Thyroid gland (tissue), 4 donors: Measurements from ENCODE around the gene SLC35F6. TPM values are rescaled to one million over a fixed set of nuclear protein-coding genes. Genes with fewer than 3 reads are reported as not detected.

Experiments used
- DNase-seq, 2 donors: peaks; one replicate each; pipeline ENCODE4 v3.0.0-alpha.2; 2019
- H3K27ac ChIP-seq, 3 donors: fragments of 200-600 bp; sonication (generic); 1 replicate in 2 of 3; 2 replicates in 1 of 3; pipeline ENCODE4 v1.5.1; 2016 to 2019; ENCODE audit warnings: mild to moderate bottlenecking in 1 of 3, moderate library complexity in 1 of 3
- H3K27me3 ChIP-seq: fragments of 200-600 bp; sonication (generic); one replicate; pipeline ENCODE4 v1.5.1; 2019
- H3K36me3 ChIP-seq, 2 donors: fragments of 200-600 bp; sonication (generic); one replicate each; pipeline ENCODE4 v1.5.1; 2016 to 2019
- H3K4me1 ChIP-seq, 2 donors: fragments of 200-600 bp; sonication (generic); one replicate each; pipeline ENCODE4 v1.5.1; 2017 to 2019
- H3K4me3 ChIP-seq, 3 donors: fragments of 200-600 bp; sonication (generic); replicated peaks in 1 of 3; 1 replicate in 2 of 3; 2 replicates in 1 of 3; pipeline ENCODE4 v1.5.1; 2016; ENCODE audit warnings: mild to moderate bottlenecking in 1 of 3
- H3K9me3 ChIP-seq: fragments of 200-600 bp; sonication (generic); one replicate; pipeline ENCODE4 v1.5.1; 2017
- CTCF ChIP-seq, 6 experiments: fragments of 200-600 bp in 3 of 6; fragments of 450-650 bp in 3 of 6; sonication (generic) in 3 of 6; IDR thresholded peaks; one replicate each; pipeline ENCODE4 v1.5.1; 2016 to 2019; ENCODE audit warnings: antibody characterized with exemption in 6 of 6, mild to moderate bottlenecking in 2 of 6, inconsistent platforms in 1 of 6, moderate library complexity in 1 of 6
- POLR2A ChIP-seq, 2 donors: fragments of 450-650 bp; IDR thresholded peaks; one replicate each; pipeline ENCODE4 v1.6.1; 2017; ENCODE audit warnings: antibody characterized with exemption in 2 of 2, mild to moderate bottlenecking in 2 of 2, moderate library complexity in 1 of 2
- WGBS, 2 donors: methylation state at CpG; one replicate each; pipeline ENCODE4 v1.1.5; 2017; 5-methylcytosine and 5-hydroxymethylcytosine counted together
- intact Hi-C: fragments of 100-400 bp; cut with DNase I; formaldehyde crosslinking; loops from one replicate; pipeline ENCODE4 v1.15.1; 2023
- total RNA-seq, 4 donors: library from RNA; depleted of rRNA; stranded (reverse); fragments of >200 nt; gene quantifications; one replicate each; pipeline ENCODE4 v1.2.3, GENCODE V29; 2016

SLC35F6 gene
- total RNA-seq, 4 donors from 2014 or later: 73.1 to 91.2 (median 80.7) TPM

GRCh38 chr2:26722911-26723310 is 41.2 kb upstream of the SLC35F6 start:
- TF ChIP-seq CTCF (IDR thresholded peaks at IDR 0.05): no peak
- no peak for TF ChIP-seq POLR2A (IDR thresholded peaks at IDR 0.05)
- no peaks in the 10 kb centered on the region for H3K9me3 ChIP-seq
- H3K4me3 ChIP-seq: no peak overlapping the region
- intact Hi-C loops: no loop called here
- H3K27ac ChIP-seq: peak overlapping the region; percentile 89 to 96 (median 90)
- 100% methylated on average over 1 of the region's 1 CpG for WGBS, 2 donors
- H3K27me3 ChIP-seq: no peaks in the 10 kb centered on the region
- H3K4me1 ChIP-seq: peaks cover 47 to 63% of the 10 kb centered on the region in 2 donors
- H3K36me3 ChIP-seq: no peaks in the 10 kb centered on the region
- no peak for DNase-seq

GRCh38 chr2:26723475-26723874 is 40.6 kb upstream of the SLC35F6 start:
- TF ChIP-seq CTCF (IDR thresholded peaks at IDR 0.05): no peak
- no peak for TF ChIP-seq POLR2A (IDR thresholded peaks at IDR 0.05)
- Histone ChIP-seq H3K27me3 (no peaks in the 10 kb centered on the region), H3K36me3 (no peaks in the 10 kb centered on the region), H3K4me3 (no peak overlapping the region), H3K4me1 (peaks cover 47 to 63% of the 10 kb centered on the region in 2 donors), H3K27ac (peak overlapping the region; percentile 89 to 96 (median 90)), H3K9me3 (no peaks in the 10 kb centered on the region)
- intact Hi-C loops: no loop called here
- no peak for DNase-seq
- WGBS, 2 donors: 81 to 90% methylated on average over 3 of the region's 3 CpGs

GRCh38 chr2:26723991-26724750 is 39.9 kb upstream of the SLC35F6 start:
- Histone ChIP-seq H3K4me1 (peaks cover 47 to 63% of the 10 kb centered on the region in 2 donors), H3K27ac (peak overlapping the region; percentile 89 to 96 (median 90)), H3K36me3 (no peaks in the 10 kb centered on the region), H3K9me3 (no peaks in the 10 kb centered on the region), H3K4me3 (no peak overlapping the region), H3K27me3 (no peaks in the 10 kb centered on the region)
- DNase-seq: peak; percentile 85 to 90
- intact Hi-C loops: no loop called here
- TF ChIP-seq CTCF (IDR thresholded peaks at IDR 0.05) (no peak), POLR2A (IDR thresholded peaks at IDR 0.05) (peak in 1 of 2 donors; percentile 74)
- WGBS, 2 donors: 27 to 29% methylated on average over 10 to 14 of the region's 14 CpGs

GRCh38 chr2:26724784-26725520 is 39.1 kb upstream of the SLC35F6 start:
- Histone ChIP-seq H3K36me3 (no peaks in the 10 kb centered on the region), H3K27ac (peak overlapping the region; percentile 89 to 96 (median 90)), H3K27me3 (no peaks in the 10 kb centered on the region), H3K4me1 (peaks cover 43 to 57% of the 10 kb centered on the region in 2 donors), H3K4me3 (no peak overlapping the region), H3K9me3 (no peaks in the 10 kb centered on the region)
- WGBS, 2 donors: 86 to 89% methylated on average over 8 to 13 of the region's 14 CpGs
- intact Hi-C loops: no loop called here
- no peak for TF ChIP-seq POLR2A (IDR thresholded peaks at IDR 0.05)
- TF ChIP-seq CTCF (IDR thresholded peaks at IDR 0.05): no peak
- no peak for DNase-seq

GRCh38 chr2:26725521-26725820 is 38.6 kb upstream of the SLC35F6 start:
- no peak for DNase-seq
- peaks cover 38 to 52% of the 10 kb centered on the region in 2 donors for H3K4me1 ChIP-seq
- H3K27me3 ChIP-seq: no peaks in the 10 kb centered on the region
- peak overlapping the region in 2 of 3 donors; percentile 89 to 96 for H3K27ac ChIP-seq
- H3K36me3 ChIP-seq: no peaks in the 10 kb centered on the region
- no peak overlapping the region for H3K4me3 ChIP-seq
- no peak for TF ChIP-seq POLR2A (IDR thresholded peaks at IDR 0.05)
- no peak for TF ChIP-seq CTCF (IDR thresholded peaks at IDR 0.05)
- 80 to 85% methylated on average over 1 to 4 of the region's 7 CpGs for WGBS, 2 donors
- intact Hi-C loops: no loop called here
- no peaks in the 10 kb centered on the region for H3K9me3 ChIP-seq
